GM12891 (cell line): ENCODE results near the gene LYG1.

ENCODE experiments used
- DNase-seq: peaks from one replicate; pipeline ENCODE4 v3.0.0; 2011; ENCODE audit warnings: low spot score; ENCODE audit not compliant: insufficient read length
- FAIRE-seq: peaks from 2 replicates; lab custom pipeline; 2011; peaks lifted over from hg19 to GRCh38; lab: Jason Lieb, UNC
- PAX5 ChIP-seq: IDR thresholded peaks from 2 replicates; pipeline ENCODE4 v1.6.1; 2011; ENCODE audit warnings: low read length, moderate library complexity, mild to moderate bottlenecking; ENCODE audit not compliant: insufficient read depth, severe bottlenecking
- POLR2A ChIP-seq: IDR thresholded peaks from 2 replicates; pipeline ENCODE4 v1.6.1; 2011; ENCODE audit warnings: low read depth, low read length, control low read depth
- POLR2AphosphoS5 ChIP-seq: IDR thresholded peaks from 2 replicates; pipeline ENCODE4 v1.6.1; 2011; ENCODE audit warnings: low read depth, low read length, control low read depth
- POU2F2 ChIP-seq: IDR thresholded peaks from 2 replicates; pipeline ENCODE4 v1.6.1; 2011; ENCODE audit warnings: low read depth, mild to moderate bottlenecking, control low read depth, low read length, moderate library complexity
- SPI1 ChIP-seq: IDR thresholded peaks from 2 replicates; pipeline ENCODE4 v1.6.1; 2011; ENCODE audit warnings: low read depth, low read length, control low read depth
- TAF1 ChIP-seq: IDR thresholded peaks from 2 replicates; pipeline ENCODE4 v1.6.1; 2011; ENCODE audit warnings: low read depth, low read length, control low read depth

Gene LYG1

DNA sequence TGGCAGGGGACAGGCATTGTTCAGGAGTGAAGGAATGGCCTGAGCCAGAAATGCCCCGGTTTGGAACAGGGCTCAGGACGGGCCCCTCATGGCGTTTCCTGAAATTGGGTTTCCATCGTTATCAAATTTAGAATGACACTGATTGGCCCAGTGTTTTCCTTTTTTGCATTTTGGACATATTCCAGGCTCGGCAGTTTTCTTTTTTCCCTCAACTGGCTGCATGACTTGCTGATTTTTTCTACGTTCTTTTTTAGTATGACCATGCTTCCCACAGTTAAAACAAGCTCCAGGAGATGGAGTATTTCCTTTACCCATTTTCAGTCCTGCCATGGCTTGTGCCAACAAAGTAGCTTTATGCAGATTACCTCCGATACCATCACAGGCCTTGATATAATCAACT, 25.1 kb downstream of the LYG1 start:
- FAIRE-seq (no peak), DNase-seq (no peak)
- TF ChIP-seq POLR2AphosphoS5 (no peak), SPI1 (no peak), POU2F2 (no peak)

DNA sequence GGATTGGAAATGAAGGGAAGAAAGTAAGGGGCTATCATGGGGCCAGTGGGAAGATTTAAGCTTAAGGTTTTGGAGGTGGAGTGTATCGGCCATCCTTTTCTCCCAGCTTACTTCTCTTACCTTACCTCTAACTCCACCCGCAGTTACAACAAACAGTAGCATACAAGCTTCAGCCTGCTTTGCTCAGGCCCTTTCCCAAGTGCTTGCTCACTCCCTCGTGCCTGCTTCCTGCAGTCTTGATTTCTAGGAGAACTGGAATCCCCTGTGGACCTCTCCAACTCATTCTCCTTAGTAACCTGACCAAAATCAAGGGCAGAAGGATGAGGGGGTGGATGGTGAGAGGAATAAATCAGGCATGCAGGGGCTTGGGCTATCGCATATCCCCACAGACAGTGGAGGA, 39.8 kb downstream of the LYG1 start:
- DNase-seq: no peak
- TF ChIP-seq PAX5 (no peak), POLR2A (no peak), POU2F2 (no peak), POLR2AphosphoS5 (no peak), TAF1 (no peak), SPI1 (no peak)
- FAIRE-seq: no peak

DNA sequence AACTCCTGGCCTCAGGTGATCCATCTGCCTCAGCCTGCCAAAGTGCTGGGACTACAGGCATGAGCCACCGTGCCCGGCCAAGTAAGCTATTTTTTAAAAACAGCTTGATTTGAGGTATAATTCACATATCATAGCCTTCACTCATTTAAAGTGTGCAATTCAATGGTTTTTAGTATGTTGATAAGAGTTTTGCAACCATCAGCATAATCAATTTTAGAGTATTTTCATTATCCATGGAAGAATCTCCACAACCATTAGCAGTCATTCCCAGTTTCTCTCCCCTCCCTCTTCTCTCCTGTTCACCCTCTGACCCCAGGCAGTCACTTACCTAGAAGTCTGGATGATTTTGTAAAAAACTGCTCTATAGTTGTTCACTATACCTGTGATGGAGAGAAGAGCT, 40.8 kb downstream of the LYG1 start:
- DNase-seq (no peak), FAIRE-seq (no peak)
- TF ChIP-seq TAF1: no peak
- no peak for TF ChIP-seq SPI1
- no peak for TF ChIP-seq POLR2A
- no peak for TF ChIP-seq PAX5
- TF ChIP-seq POLR2AphosphoS5: no peak
- no peak for TF ChIP-seq POU2F2

DNA sequence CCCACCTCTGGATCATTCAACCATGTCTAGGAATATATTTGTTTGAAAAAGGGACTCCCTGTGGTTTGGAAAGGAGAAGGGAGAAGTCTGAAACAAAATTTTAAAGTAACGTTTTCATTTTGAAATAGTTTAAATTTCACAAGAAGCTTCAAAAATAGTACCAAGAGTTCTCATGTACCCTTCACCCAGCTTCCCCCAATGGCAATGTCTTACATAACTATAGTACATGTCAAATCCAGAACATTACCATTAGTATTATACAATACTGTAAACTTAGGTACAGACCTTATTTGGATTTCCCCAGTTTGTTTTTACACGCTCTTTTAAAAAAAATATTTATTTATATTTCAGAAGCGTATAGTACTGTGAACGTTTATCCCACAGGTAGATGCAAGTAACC, 41.5 kb downstream of the LYG1 start:
- FAIRE-seq: no peak
- no peak for TF ChIP-seq SPI1
- no peak for TF ChIP-seq PAX5
- TF ChIP-seq POU2F2: no peak
- no peak for TF ChIP-seq POLR2A
- no peak for TF ChIP-seq TAF1
- no peak for TF ChIP-seq POLR2AphosphoS5

DNA sequence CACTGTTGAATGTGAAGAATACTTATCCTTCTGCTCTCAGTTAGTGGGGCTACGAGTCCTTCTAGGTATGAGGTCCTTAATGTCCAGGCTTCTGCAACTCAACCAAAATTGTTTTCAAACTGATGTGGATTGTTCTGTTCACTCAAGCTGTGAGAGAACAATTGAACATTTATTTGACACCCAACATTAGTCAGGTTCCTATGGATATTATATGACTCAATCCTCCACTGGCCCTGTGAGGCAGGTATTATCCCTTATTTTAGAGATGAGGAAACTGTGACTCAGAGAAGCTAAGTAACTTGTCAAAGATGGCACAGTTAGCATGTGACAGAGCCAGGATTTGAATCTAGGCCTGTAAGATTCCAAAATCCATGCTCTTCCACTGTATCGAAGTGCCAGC, 44.3 kb downstream of the LYG1 start:
- TF ChIP-seq SPI1 (no peak), POLR2A (no peak), POLR2AphosphoS5 (no peak)
- FAIRE-seq (no peak), DNase-seq (no peak)

More for the DNA sequence above, 41.5 kb downstream of the LYG1 start:
- DNase-seq: no peak

DNA sequence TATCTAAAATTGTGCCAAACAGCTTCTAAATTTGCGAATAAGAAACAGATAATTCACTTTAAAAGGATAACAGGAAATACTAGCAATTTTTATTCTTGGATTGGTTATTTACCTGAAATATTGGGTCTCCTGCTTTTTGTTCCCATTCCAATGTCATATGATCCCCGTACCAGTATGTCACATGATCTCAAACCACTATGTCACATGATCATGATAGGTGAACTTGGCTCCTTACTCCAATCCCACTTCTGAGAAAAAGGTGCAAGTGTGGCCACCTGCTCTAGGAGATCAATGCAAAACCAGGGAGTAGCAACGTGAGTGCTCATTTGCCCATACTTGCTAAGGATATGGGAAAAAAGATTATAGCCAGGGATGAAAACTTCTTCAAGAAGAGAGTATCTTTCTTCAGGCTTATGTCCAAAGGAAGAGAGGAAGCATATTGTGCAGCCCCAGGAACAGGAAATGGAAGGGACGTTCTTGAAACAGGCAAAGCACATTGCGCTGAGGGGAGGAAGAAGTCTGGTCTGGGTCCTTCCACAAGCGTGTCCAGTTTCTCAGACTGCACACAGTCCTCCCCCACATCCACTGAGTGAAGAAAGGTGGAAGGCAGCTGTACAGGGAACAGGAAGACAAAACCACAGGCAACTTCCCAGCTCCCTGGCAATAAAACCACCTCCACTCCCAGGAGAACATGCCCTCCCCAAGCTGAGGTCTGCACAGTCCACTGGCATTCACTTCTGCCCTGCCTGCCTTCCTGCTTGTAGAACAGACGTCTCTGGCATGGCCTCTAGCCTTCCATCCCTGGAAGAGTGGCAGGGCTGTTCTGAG, 45.3 kb downstream of the LYG1 start, which contains the start of gene LYG2:
Gene LYG2, minus strand, starts transcription at position 176 of the 828 bp plus-strand sequence. CDS start 1,406 bp downstream, outside the sequence.
- TF ChIP-seq PAX5: no peak
- no peak for TF ChIP-seq POLR2A
- no peak for TF ChIP-seq POU2F2
- TF ChIP-seq POLR2AphosphoS5: no peak
- TF ChIP-seq TAF1: no peak
- no peak for TF ChIP-seq SPI1
- FAIRE-seq (no peak), DNase-seq (no peak)

DNA sequence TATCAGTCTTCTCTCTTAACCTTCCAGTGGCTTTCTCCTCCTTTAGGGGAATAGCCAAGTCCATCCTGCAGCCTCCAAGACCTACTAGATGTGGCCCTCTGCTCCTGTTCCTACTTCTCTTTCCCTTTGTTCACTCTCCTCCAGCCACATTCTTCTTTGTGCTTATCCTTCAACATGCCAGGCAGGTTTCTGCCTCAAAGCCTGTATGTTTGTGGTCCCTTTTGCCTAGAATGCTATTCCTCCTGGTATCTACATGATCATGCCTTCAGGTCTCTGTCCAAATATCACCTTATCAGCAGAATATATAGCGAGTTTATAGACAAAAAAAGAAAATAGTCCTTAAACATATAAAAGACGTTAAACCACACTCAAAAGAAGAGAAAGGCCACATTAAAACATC, 51.0 kb downstream of the LYG1 start:
- no peak for FAIRE-seq
- TF ChIP-seq TAF1: no peak
- no peak for TF ChIP-seq POLR2AphosphoS5
- no peak for TF ChIP-seq PAX5
- no peak for TF ChIP-seq SPI1
- TF ChIP-seq POLR2A: no peak
- TF ChIP-seq POU2F2: no peak

DNA sequence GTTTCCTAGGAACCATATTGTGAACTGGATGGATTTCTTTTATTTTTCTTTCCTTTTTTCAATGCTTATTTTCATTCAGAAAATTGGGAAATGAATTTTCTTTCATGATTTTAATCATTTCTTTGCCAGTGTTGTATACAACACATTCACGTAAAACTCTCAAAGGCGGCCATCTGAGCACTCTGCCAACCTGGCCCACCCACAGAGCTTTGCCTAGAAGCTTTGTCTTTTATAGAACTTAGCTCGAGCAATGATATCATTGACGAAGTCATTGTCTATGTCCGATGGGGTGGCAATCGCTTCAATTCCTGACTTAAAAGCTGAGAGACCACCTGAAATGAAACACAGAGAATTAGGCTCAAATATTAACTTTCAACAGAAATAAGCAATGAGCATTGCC, 58.8 kb downstream of the LYG1 start:
- TF ChIP-seq PAX5 (no peak), POLR2AphosphoS5 (no peak), POLR2A (no peak), TAF1 (no peak), POU2F2 (no peak)
- FAIRE-seq (no peak), DNase-seq (no peak)

More for the DNA sequence above, 51.0 kb downstream of the LYG1 start:
- DNase-seq: no peak

DNA sequence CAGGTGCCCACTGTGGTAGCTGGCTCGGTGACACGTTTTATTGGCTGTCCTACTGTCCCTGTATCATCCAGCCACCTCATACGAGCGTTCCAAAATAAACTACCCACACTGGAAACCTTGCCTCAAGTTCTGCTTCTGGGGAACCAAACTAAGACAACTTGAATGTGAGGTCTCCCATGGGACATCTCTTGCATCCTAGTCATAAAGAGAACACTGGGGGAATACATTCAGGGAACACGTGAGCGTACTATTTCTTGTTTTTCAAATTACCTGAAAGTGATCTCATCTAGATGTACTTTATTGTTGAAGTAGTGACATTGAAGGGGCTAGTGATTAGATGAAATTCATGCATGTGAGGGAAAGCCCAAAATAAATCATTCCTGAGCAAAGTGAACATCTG, 60.6 kb downstream of the LYG1 start:
- DNase-seq (no peak), FAIRE-seq (no peak)
- TF ChIP-seq SPI1 (no peak), POU2F2 (no peak), PAX5 (no peak), POLR2A (no peak), POLR2AphosphoS5 (no peak), TAF1 (no peak)

DNA sequence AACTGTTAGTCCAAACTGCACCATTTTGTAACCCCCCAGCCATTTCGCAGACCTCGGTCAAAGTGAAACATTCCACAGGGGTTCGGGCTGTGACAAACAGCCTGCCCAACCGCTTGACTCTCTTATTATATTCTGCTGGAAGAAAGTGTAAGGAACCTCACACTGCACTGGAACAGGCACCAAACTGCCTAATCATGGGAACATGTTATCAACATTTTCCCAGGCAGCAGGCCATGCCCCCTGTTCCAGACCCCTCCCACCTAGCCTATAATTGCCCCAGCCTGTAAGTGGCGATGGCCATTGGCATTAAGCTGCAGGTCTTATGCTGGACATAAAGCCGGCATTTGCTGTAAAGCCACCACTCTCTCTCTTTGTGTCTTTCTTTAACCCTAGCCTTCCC, 62.4 kb downstream of the LYG1 start:
- FAIRE-seq: no peak
- DNase-seq: no peak
- TF ChIP-seq POU2F2: no peak
- no peak for TF ChIP-seq POLR2AphosphoS5
- TF ChIP-seq TAF1: no peak
- TF ChIP-seq POLR2A: no peak
- no peak for TF ChIP-seq SPI1
- TF ChIP-seq PAX5: no peak
